Fibroblast of skin of abdomen (primary cell): ENCODE measurements around the gene DPM2.

ENCODE experiments used
- DNase-seq: peaks from one replicate; pipeline ENCODE4 v3.0.0-alpha.2; 2013

The DPM2 gene

DNA sequence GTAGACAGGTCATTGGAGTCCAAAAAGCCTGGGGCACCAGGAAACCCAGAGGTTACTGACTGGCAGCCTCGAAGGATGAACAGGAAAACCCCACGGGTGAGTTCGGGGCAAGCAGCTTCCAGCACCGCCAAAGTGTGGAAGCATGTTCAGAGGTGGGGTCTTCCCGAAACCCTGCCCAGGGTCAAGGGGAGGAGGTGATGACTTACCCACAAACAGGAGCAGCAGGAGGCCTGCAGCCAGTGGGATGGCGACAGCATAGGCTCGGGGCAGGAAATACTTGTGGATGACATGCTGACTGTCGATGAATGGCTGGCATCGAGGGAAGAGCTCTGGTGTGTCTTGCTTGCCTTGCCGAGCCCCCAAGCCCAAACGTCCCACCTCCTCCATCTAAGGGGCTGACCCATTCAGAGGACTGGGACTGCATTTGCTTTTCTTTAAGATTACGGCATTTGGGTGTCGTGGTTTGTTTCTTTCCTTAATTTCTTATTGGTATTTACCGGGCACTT is 1.3 kb downstream of the DPM2 start:
- DNase-seq, result no peak

DNA sequence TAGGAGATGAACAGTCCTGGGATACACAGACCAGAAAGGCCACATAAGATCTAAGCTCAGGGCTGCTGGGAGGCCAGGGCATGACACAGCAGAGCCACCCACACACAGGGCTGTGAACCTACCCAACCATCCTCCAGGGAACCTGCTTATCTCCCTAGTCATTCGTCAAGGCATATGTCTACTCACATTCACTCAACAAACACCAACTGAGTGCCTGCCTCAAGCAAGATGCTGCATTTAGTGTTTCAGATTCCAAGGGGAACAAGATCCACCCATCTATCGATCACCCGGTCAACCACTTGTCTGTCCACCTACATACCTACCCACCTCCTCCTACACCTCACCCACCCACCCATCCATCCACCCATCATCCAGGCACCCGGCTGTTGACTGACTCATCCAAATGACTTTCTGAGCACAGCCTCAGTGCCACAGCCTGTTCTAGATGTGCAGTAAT is 1.9 kb downstream of the DPM2 start:
- no peak for DNase-seq

DNA sequence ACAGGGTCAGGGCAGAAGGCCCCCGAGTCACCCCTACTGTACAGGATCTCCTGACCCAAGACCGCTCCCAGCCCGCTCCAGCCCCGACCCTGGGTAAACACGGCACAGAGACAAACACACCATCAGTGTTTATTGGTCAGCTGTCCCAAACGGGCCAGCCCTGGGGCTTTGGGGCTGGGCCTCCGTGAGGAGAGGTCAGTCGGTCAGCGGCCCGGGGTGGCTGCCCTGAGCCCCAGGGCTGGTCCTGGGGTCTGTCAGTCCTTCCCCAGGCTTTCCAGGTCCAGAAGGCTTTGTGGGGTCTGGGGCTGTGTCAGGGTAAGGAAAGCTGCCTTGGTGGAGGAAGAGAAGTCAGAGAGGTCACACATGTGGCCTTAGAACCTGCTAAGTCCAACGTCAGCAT is 2.7 kb downstream of the DPM2 start:
- DNase-seq, result no peak

DNA sequence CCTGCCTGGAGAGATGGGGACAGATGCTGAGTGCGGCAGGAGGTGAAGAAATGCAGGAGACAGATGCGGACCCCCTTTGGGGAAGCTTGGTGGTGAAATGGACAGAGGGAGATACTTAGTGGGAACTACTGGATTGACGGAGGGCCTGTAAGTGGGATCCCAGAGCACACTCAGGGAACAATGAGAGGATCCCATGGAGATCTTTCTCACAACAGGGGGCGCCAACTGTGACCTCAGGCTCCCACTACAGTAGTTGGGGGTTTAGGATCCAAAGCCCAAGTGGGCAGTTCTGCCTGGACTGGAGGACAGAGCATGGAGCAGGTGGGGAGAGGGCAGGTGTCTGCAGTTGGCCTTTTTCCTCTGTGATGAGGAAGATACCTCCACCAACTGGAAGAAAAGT is 3.4 kb downstream of the DPM2 start:
- no peak for DNase-seq

DNA sequence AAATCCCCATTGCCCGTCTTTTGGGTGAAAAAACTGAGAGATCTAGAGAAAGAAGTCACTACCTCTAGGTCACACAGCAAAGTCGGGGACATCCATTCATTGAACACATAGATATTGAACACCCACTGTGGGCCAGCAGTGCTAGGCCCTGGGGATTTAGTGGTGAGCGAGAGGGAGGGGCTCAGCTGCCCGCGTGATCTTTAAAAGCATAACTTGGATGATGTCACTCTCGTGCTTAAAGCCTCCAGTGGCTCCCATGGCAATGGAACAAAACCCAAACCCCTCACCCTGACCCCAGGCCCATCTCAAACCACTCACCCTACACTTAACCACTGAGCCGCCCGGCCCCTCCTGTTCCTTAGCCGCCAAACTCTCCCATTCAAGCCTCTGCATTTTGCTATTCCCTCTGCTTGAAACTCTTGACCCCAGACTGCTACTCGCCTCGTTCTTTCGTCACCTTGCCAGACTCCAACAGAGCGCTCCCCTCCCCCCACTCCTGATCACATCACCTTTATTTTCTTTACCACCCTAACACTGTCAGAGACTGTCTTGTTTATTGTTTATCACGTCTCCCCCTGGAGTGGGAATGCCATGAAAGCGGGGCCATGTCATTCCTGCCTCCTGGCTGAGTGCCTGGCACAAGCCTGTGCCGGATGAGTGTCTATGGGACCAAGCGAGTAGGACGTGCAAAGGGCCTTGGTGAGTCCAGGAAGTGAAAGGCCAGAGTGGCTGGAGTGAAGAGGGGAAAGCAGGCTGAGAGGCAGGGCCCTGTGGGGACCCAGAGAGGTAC is 6.4 kb downstream of the DPM2 start:
- peak; percentile 52 for DNase-seq

DNA sequence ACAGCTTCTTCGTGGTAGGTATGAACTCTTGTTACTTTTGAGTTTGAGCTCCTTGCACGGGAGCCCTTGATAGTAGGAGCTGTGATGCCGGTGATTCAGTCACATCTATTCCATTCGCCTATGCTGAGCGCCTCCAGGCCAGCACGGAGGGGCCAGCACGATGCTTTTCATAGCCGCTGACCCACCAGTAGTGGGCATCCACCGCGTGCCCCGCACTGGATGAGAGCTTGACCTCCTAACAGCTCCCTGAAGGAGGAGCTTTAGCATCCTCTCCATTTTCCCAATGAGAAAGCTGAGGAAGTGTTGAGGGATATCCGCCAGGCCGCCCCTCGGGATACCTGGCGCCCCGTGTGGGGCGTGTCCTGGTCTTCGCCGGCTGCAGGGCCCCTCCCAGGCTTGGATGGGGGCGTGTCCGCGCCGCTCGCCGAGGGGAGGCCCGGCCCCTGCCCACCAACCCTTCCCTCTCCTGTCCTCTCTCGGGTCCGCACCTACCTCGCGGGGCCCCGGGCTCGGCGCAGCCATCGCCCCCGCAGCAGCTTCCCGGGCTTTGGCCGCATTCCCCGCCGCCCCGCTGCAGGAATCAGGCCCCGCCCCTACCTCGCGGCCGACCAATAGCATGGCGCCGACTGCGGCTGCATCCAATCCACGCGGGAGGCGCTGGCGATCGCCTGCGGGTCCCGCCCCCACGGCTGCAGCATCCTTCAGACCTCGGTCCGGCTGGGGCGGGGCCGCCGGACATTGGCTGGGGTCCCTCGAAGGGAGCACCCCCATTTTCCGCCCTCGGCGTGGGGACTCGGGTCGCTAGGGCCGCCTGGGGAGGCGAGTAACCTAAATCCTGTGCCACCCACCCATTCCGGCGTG is 7.2 kb downstream of the DPM2 start, which contains the start of gene PIP5KL1:
Gene PIP5KL1 (minus strand): TSS at position 547 of the 861 bp plus-strand sequence. CDS start 25 bp downstream, at position 522.
- DNase-seq, result peak; percentile 75

DNA sequence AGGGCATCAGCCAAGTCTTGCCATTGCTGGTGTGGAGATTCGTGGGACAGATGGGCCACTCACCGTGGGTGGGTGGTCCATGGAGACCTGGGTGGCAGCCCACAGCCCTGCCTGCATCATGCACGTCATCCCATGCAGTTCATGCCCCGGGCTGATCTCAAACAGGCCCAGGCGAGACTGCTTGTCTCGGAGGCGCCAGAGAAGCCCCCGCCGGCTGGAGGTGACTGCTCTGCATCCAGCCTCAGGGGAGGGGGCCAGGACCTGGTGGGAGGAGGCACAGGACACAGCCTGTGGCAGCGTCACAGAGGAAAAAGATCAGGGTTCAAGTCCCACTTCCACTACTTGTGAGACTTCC is 8.1 kb downstream of the DPM2 start:
- DNase-seq, result no peak

DNA sequence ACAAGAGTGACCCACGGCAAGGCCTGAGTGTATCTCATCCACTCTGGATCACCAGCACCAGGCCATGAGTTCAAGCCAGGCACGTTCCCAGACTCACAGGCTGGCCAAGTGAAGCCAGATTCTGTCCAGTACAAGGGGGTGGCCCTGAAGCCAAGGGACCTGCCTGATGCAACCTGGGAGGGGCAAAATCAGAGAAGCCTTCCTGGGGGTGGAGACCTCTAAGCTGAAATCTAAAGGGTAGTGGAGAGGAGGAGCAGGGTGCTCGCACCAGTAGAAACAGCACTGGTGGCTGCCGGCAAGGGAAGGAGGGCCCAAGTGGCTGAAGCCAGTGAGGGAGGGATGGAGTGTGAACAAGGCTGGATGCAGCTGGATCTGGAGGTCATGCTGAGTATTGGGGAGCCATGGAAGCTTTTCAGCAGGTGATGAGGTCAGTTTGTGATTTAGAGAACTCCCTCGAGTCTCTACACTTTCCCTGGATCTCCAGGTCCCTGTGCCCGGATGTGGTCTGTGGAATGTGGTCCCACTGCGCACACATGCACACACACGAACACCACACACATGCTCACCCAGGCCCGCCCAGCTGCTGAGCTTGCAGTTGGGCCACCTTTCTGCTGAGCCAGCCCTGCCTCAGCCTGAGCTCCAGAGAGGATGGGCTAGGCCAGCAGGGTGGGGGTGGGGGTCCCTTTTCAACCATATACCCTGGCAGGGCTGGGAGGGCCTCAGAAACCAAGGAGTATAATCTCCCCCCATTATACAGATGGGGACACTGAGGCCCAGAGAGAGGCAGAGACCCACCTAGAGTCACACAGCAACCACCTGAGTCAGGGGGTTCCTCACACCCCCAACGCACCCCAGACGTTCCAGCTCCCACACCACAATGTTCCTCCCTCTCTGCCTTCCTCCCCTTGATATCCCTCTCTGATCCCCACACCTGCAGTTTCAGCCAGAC is 8.7 kb downstream of the DPM2 start:
- no peak for DNase-seq

DNA sequence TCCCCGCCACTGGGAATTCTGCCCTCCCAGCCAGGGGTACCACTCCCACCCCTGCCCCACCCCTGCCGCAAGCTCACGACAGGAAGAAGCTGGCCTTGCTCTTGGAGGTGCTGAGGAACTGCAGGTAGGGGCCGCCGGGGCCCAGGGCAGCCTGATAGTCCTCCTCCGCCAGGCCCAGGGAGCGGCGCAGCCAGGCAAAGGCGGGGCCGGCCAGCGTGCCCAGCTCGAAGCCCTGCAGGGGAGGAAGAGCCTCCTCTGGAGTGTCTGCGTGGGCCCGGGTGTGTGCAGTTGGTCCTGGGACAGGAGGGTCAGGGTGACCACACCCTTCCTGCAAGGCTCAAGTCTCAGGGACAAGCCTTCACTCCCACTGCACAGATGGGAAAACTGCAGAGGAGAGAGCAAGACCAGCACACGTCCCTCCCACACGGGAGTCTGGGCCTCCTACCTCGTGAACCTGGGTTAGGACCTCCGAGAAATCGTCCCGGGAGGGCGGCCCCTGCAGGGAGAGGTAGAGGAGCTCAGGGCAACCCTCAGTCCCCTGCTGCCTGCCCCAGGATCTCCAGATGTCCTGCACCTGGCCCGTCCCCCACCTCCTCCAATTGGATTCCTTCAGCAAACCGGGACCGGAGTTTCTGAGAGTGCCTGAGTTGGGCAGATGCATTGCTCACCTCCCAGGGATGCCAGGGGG is 9.5 kb downstream of the DPM2 start:
- DNase-seq, result no peak

DNA sequence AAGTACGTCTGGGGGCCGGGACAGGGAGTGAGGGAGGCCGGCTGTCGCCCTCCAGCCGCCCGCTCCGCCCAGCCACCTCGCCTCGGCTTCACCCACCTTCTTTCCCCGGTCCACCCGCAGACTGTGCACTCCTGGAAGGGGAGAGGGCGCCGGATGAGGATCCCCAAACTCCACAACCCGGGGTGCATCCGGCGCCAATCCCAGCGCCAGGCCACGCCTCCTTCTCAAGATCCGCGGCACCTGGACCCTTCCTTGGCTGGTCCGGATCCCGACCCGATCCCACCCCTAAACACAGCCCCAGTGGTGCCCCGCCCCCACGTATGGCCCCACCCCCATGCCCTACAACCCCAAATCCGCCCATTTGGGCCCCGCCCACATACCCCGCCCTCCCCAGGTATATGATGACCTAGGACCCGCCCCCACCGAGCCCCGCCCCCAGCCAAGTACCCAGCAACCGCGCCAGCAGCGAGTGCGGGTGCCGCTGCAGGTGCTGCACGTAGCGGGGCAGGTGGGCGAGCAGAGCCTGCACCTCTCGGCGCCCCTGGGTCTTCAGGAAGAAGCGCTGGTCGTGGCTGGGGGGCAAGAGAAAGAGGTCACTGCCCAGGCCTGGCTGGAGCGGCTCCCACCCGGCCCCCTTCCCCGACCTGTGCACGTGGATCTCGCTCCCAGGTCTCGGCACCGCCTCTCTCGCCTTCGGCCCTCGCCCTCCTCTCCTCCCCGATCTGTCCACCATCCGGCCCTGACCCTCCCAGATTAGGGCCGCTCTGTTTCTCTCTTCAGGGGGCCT is 10.3 kb downstream of the DPM2 start:
- no peak for DNase-seq

DNA sequence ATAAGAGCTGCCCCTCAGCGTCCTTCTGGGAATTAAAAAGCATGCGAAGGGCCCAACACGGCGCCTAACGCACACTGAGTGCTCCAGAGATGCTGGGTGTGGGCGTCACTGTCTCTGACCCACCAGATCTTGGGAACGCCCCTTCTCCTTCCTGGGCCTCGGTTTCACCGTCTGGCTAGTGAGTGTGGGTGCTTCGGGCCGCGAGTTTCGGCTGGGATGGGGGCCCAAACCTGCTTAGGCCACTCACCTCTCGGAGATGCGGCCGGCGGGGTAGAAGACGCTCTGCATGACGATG is 10.8 kb downstream of the DPM2 start:
- DNase-seq, result no peak

DNA sequence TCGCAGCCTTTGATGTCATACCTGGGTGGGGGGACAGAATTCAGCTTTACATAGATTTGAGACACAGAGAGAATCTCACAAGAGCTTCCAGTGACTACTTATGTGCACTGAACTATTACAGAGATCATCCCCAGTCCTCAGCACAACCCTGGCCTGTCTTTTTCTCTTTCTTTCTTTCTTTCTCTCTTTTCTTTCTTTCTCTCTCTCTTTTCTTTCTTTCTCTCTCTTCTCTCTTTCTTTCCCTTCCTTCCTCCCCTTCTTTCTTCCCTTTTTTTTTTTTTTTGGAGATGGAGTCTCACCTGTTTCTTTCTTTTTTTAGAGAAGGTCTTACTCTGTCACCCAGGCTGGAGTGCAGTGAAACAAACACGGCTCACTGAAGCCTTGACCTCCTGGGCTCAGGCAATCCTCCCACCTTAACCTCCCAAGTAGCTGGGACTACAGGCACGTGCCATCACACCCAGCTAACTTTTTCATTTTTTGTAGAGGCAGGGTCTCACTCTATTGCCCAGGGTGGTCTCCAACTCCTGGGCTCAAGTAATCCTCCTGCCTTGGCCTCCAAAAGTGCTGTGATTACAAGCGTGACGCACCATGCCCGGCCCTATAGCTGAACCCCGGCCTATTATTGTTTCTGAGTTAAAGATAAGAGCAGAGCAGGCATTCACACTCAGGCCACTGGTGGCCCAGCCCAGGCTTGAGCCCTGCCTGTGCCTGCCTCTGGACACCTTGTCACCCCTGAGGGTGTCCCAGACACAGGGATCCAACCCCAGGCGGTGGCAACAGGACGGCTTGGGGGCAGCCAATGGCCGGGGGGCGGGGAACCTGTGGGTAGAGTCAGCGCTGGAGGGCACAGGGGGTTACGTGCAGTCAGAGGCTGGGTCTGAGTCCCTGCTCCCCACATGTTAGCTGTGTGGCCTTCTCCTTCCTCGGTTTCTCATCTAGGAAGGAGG is 11.4 kb downstream of the DPM2 start:
- no peak for DNase-seq

DNA sequence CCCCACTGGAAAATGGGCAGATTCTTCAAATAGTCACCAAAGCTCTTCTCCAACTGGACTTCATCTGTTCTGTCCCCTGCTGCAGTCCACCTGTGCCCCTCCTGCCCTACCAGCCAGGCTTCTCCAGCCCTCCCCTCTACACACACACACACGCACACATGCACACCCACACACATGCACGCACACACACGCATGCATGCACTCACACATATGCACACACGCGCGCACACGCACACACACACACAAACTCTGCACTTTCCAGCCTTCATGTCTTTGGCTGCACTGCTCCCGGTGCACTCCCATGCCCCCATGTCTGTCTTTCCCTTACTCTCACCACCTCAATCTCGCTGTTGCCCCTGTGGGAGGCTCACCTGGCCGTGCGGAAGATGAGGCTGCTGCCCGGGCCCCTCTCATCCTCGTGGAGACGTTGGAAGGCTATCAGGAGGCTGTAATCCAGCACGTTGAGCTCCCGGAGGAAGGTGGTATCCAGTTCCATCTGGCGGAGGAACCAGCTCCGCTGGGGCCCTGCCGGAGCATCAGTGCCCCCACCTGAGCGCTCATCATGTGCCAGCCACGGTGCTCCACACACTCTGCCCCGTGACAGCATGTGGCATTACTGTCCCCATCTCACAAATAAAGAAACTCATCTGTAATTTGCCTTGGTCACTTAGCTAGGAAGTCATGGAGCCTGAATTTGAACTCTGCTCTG is 12.8 kb downstream of the DPM2 start:
- no peak for DNase-seq

DNA sequence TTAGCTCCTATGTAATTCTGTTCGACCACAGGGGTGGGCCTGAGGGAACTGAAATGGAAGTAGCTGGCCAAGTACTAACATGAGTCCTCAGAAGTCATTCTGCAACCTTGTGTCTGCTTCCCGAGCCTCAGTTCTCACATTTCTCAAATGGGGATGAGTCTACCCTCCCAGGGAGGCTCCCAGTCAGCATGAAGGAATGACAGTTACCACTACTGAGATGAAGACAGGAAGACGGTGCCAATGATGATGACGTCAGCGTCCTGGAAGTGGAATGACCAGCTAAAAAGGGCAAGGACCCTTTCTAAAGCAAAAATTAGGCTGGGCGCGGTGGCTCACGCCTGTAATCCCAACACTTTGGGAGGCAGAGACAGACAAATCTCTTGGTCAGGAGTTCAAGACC is 13.9 kb downstream of the DPM2 start:
- DNase-seq, result peak; percentile 94

DNA sequence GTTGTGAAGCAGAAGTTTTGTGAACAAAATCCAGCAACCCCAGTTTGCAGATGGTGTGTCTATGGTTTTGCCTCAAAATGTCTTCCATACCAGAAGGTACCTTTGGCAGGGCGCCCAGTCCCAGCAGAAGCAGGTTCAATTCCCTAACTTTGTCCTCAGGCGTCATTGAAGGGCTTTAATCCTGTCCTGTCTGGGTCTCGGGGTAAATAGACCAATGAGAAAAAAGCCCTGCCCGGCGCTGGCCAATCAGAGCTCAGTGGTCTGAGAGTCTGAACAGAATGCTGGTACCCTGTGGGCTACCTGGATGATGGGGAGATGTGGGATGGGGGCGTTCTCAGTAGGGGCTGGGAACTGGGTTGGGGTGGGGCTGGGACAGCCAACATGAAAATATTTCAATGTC is 14.6 kb downstream of the DPM2 start:
- DNase-seq, result no peak

DNA sequence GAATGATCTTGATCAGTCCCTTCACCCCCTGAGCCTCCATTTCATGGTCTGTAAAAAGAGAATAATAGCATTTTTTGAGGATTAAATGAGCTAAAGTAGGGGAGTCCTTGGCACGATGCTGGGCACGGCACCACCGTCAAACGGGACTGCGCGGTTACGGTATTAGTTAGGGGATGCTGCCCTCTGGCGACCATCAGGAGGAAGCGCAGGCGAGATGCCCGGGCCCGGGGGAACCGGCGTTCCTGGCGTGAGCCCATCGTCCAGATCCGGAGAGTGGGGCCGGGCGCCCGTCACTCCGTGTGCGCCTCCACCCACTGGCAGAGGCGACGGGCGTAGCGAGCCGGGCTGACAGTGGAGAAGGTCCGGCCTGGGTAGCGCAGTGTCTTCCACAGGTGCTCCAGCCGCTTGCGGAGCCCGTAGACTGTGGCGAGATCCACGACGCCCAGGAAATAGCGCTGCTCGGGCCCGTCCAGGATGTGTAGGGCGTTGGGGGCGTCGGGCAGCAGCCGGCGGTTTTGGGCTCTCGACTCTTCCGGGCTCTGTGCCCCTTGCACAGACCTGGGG is 16.0 kb downstream of the DPM2 start:
- DNase-seq, result peak; percentile 53

DNA sequence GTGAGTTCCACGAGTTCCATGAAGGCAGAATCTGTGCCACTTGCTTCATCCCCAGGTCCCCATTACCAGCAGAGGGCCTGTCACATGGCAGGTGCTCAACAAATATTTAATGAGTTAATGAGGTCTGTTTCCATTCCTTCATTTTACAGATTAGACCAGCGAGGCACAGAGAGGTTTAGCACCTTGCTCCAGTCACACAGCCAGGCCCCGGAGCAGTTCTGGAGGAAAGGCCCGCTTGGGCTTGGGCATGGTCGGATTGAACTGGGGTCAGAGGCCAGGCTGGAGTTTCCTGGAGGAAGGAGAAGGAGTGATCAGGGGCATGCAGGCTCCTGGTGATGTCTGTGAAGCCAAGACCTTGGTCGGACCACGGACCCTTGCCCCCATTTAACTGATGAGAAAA is 16.9 kb downstream of the DPM2 start:
- no peak for DNase-seq

DNA sequence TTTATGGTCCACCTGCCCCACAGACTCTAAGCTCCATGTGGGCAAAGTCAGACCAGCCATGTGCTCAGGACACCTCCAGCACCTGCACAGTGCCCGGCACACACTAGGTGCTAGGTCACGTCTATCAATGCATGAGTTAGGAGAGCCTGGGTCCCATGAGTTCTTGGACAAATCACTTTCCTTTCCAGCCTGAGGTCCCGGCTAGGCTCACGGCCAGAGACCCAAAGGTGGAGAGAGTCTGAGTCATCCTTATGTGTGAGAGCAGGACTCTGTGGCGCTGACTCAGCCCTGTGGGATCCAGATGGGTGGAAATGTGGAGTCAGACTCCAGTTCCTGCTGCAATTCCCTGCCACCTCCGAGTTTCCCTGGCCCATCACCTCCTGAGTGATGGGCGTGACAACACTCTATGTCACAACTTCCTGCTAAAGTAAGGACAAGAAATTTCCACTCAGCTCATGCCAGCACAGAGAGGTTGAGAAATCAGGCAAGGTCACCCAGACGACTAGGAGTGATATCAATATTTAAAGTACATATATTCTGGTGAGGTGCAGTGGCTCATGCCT is 18.3 kb downstream of the DPM2 start:
- peak; percentile 98 for DNase-seq
